Heart left ventricle (tissue), 16 donors: ENCODE measurements around the gene FTO. TPM values are rescaled to one million over a fixed set of nuclear protein-coding genes. Genes with fewer than 3 reads are reported as not detected.

ENCODE experiments used
- ATAC-seq, 4 donors: fragments of 200-7000 bp; cut with Tn5 transposase; one replicate each; pipeline ENCODE4 v1.9.1; 2020 to 2022; ENCODE audit warnings: moderate library complexity in 4 of 4, mild to moderate bottlenecking in 3 of 4, moderate number of reproducible peaks in 1 of 4
- DNase-seq, 5 donors: peaks; one replicate each; pipeline ENCODE4 v3.0.0-alpha.2; 2020
- H3K27ac ChIP-seq, 12 donors: fragments of 200-600 bp; sonication (generic) in 4 of 12; one replicate each; pipeline versions ENCODE4 v1.5.0 to v1.8.0; 2016 to 2022; ENCODE audit warnings: mild to moderate bottlenecking in 2 of 12
- H3K27me3 ChIP-seq, 9 donors: fragments of 200-600 bp; sonication (generic) in 2 of 9; one replicate each; pipeline versions ENCODE4 v1.5.1 to v1.8.0; 2016 to 2022; ENCODE audit warnings: mild to moderate bottlenecking in 3 of 9
- H3K36me3 ChIP-seq, 9 donors: fragments of 200-600 bp; sonication (generic) in 2 of 9; one replicate each; pipeline versions ENCODE4 v1.5.0 to v1.8.0; 2018 to 2022; ENCODE audit warnings: mild to moderate bottlenecking in 2 of 9
- H3K4me1 ChIP-seq, 12 donors: fragments of 200-600 bp; sonication (generic) in 4 of 12; one replicate each; pipeline versions ENCODE4 v1.5.0 to v1.8.0; 2016 to 2022; ENCODE audit warnings: mild to moderate bottlenecking in 3 of 12
- H3K4me3 ChIP-seq, 12 donors: fragments of 200-600 bp; sonication (generic) in 4 of 12; one replicate each; pipeline versions ENCODE4 v1.5.0 to v1.8.0; 2017 to 2022; ENCODE audit warnings: mild to moderate bottlenecking in 9 of 12, moderate library complexity in 4 of 12
- H3K9me3 ChIP-seq, 12 donors: fragments of 200-600 bp; sonication (generic) in 4 of 12; one replicate each; pipeline versions ENCODE4 v1.5.0 to v1.8.0; 2016 to 2022; ENCODE audit warnings: mild to moderate bottlenecking in 1 of 12
- POLR2A ChIP-seq, 2 donors: fragments of 450-650 bp; IDR thresholded peaks; one replicate each; pipeline ENCODE4 v1.6.1; 2017; ENCODE audit warnings: antibody characterized with exemption in 2 of 2, mild to moderate bottlenecking in 2 of 2, moderate library complexity in 2 of 2
- WGBS, 4 donors: extraction: QIAGEN DNeasy Blood & Tissue Kit in 2 of 4; methylation state at CpG; one replicate each; pipeline versions ENCODE4 v1.1.5 to v1.1.7; 2013 to 2018; 5-methylcytosine and 5-hydroxymethylcytosine counted together
- intact Hi-C, 10 donors: fragments of 100-400 bp; cut with DNase I; formaldehyde crosslinking; loops; one replicate each; pipeline versions ENCODE4 v1.11.1 to v1.14.2; 2022
- polyA plus RNA-seq, 2 donors: library from polyadenylated mRNA; stranded (reverse); fragments of 200-250 nt; gene quantifications; one replicate each; pipeline ENCODE4 v1.2.3, GENCODE V29; 2013
- total RNA-seq, 9 donors: library from RNA; depleted of rRNA in 2 of 9; stranded (reverse); fragments of >200 nt in 2 of 9; fragmentation: NEBNext Ultra II Directional in 3 of 9; extraction: Animal tissue kit (Norgen Biotek cat#: 25700) in 3 of 9; gene quantifications; one replicate each; pipeline versions ENCODE4 v1.1.0 to v1.2.4, GENCODE V29; 2016 to 2023
- TF ChIP-seq, protein P1 (sequence below), 12 donors: fragments of 200-600 bp; sonication (generic) in 4 of 12; IDR thresholded peaks; one replicate each; pipeline versions ENCODE4 v1.5.0 to v1.8.0; 2018 to 2022; ENCODE audit warnings: antibody characterized with exemption in 12 of 12, mild to moderate bottlenecking in 5 of 12
- donor health status: ischemic (EF 13 %, LVEDD 7.1; RV severe dilation, severe dysfunction).
- donor health status: healthy with polysubstance abuse.
- donor health status: DM: no; HTN: yes; CAD: no.
- donor health status: DM: no; HTN: no; CAD: no.
- donor health status: ischemic (EF 25% LVEDD 6.9; RV normal size, moderate dysfunction).
- donor health status: ischemic (EF 25% LVEDD 5.7; RV mildly dilated, moderate dysfunction).
- donor health status: healthy.
- donor health status: DM: yes; HTN: yes; CAD: no.
- donor health status: ischemic (EF 35%, LVEDD 5.7; RV mildly dilated, moderate dysfunction).
- donor health status: nonischemic (EF 11% LVEDD 7.7; RV severe dilation, severe dysfunction).
- donor health status: DM: yes; HTN: yes; CAD: no.
- donor health status: PGD.
- donor health status: ischemic (EF 29% LVEDD 5.4; RV normal size, mild dysfunction).
- donor health status: nonischemic (EF 23%, LVEDD 6.1; RV moderate dilation, normal function).

FTO gene
- total and polyA plus RNA-seq, 11 donors = 11.8 to 105 (median 86.8) TPM

DNA sequence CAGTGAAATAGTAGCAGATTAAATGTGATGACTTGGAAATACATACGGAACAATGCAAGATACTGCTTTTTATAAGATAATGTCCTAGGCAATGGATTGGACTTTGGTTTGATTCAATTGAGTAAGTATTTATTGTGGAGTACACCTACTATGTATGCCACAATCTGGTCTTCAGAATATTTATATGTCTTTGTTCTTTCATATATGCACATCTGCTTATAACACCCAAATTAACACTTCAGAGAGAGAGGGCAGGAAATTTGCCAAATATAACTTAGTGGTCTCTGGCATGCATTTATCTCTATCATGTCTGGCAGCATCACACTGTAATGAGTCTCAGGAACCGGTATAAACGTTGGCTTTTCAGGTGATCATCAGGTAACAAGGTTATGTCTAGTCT, 17.2 kb upstream of the FTO start:
- intact Hi-C loops = no loop called here
- no peak for TF ChIP-seq POLR2A (IDR thresholded peaks at IDR 0.05)
- peaks cover 0 to 33% (median 2%) of the 10 kb centered on the region in 9 donors for H3K36me3 ChIP-seq
- H3K4me3 ChIP-seq = no peak overlapping the region
- no peaks in the 10 kb centered on the region for H3K9me3 ChIP-seq
- H3K27ac ChIP-seq = no peak overlapping the region
- DNase-seq (no peak), ATAC-seq (no peak)
- 63 to 74% (median 68%) methylated on average over 3 of the region's 3 CpGs for WGBS, 4 donors
- no peaks in the 10 kb centered on the region for H3K27me3 ChIP-seq
- H3K4me1 ChIP-seq = no peaks in the 10 kb centered on the region

DNA sequence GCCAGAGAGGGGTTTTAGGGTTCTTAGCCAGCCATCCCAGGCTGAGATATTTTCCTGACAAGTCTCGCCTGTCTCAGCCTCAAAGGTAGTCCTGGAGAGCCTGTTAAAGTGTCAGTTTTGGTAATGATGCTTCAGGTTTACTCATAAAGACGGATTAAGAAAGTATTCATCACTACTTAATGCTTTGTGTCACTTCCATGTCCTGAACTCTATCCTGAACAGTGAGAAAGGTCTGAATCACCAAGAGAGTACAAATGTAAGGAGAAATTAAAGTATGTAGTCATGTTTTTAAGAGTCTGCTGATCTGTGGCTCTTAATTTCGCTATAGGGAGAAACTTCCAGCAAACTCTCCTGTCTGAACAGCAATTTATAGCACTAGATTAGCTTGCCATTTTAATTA, 14.3 kb upstream of the FTO start:
- ATAC-seq (no peak), DNase-seq (no peak)
- no peak overlapping the region for H3K4me3 ChIP-seq
- WGBS, 4 donors = 93 to 96% (median 95%) methylated on average over 3 of the region's 3 CpGs
- H3K9me3 ChIP-seq = no peaks in the 10 kb centered on the region
- H3K36me3 ChIP-seq = peaks cover 0 to 32% (median 2%) of the 10 kb centered on the region in 9 donors
- TF ChIP-seq, protein P1, sequence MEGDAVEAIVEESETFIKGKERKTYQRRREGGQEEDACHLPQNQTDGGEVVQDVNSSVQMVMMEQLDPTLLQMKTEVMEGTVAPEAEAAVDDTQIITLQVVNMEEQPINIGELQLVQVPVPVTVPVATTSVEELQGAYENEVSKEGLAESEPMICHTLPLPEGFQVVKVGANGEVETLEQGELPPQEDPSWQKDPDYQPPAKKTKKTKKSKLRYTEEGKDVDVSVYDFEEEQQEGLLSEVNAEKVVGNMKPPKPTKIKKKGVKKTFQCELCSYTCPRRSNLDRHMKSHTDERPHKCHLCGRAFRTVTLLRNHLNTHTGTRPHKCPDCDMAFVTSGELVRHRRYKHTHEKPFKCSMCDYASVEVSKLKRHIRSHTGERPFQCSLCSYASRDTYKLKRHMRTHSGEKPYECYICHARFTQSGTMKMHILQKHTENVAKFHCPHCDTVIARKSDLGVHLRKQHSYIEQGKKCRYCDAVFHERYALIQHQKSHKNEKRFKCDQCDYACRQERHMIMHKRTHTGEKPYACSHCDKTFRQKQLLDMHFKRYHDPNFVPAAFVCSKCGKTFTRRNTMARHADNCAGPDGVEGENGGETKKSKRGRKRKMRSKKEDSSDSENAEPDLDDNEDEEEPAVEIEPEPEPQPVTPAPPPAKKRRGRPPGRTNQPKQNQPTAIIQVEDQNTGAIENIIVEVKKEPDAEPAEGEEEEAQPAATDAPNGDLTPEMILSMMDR (IDR thresholded peaks at IDR 0.05) = no peak
- TF ChIP-seq POLR2A (IDR thresholded peaks at IDR 0.05) = no peak
- intact Hi-C loops = no loop called here
- H3K27ac ChIP-seq = no peak overlapping the region
- no peaks in the 10 kb centered on the region for H3K27me3 ChIP-seq
- no peaks in the 10 kb centered on the region for H3K4me1 ChIP-seq

DNA sequence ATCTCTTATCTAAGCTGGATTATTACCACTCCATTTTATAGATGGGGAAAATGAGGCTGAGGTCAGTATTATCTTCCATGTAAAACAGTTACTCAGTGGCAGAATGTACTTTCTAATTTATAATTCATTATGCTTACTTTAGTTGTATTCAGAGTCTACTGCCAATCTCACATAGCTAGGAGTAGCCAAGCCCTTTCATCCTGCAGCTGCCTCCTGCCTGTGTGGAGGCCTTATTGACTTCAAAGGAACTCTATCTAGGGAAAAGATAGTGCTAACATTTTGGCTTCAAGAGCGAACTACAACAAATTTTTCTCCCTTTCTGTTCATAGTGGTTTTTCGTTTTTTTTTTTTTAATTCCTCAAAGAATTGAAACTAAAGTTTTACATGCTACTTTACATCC, 13.2 kb upstream of the FTO start:
- H3K4me1 ChIP-seq = no peaks in the 10 kb centered on the region
- no peaks in the 10 kb centered on the region for H3K9me3 ChIP-seq
- DNase-seq (no peak), ATAC-seq (no peak)
- no peak for TF ChIP-seq POLR2A (IDR thresholded peaks at IDR 0.05)
- TF ChIP-seq, protein P1 (IDR thresholded peaks at IDR 0.05) = no peak
- WGBS, 4 donors = 90 to 92% (median 91%) methylated on average over 2 of the region's 2 CpGs
- peaks cover 0 to 32% (median 4%) of the 10 kb centered on the region in 9 donors for H3K36me3 ChIP-seq
- no peak overlapping the region for H3K27ac ChIP-seq
- no peak overlapping the region for H3K4me3 ChIP-seq
- H3K27me3 ChIP-seq = no peaks in the 10 kb centered on the region
- intact Hi-C loops = no loop called here

DNA sequence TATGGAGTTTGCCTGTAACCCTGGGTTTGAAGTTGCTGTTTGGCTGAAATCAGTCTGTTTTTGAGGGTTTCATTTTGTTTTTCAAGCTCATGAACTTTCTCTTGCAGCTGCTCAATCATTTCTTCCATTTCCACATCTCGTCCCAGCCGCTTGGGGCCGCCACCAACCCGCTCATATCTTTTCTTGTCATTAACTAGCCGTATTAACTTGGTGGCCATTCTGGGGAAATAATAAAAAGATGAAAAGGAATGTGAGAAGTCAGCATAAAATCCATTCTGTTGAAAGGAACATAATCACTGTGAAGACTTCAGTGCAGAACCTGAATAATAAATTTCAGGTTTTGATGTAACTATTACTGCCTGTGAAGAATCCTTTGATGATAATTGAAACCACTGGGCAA, 11.8 kb upstream of the FTO start:
- Histone ChIP-seq H3K36me3 (peaks cover 0 to 30% (median 6%) of the 10 kb centered on the region in 9 donors), H3K27me3 (no peaks in the 10 kb centered on the region), H3K9me3 (no peaks in the 10 kb centered on the region), H3K27ac (no peak overlapping the region), H3K4me3 (no peak overlapping the region), H3K4me1 (no peaks in the 10 kb centered on the region)
- no peak for DNase-seq
- WGBS, 4 donors = 87 to 97% (median 89%) methylated on average over 5 of the region's 5 CpGs
- no peak for ATAC-seq
- TF ChIP-seq, protein P1 (IDR thresholded peaks at IDR 0.05) = peak in 2 of 12 donors; percentile 7
- no peak for TF ChIP-seq POLR2A (IDR thresholded peaks at IDR 0.05)
- intact Hi-C loops = no loop called here

DNA sequence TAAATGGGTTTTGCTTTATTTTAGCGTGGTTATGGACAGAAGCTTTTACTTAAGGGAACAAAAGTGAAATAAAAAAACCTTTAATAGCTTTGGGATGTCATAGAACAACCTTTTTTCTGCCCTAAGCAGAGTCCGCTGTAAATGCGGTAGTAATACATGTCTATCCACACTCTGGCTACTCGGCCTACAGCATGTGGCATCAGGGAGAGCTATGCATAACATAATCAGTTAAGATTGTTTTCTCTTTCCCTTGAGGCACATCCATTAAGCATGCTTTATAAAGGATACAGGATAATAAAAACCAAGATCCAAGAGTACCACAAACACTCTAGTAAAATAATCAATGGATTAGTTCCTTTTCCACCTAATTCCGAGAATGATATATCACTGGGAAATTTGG, 10.6 kb upstream of the FTO start:
- Histone ChIP-seq H3K4me1 (no peaks in the 10 kb centered on the region), H3K4me3 (no peak overlapping the region), H3K9me3 (no peaks in the 10 kb centered on the region), H3K27me3 (no peaks in the 10 kb centered on the region), H3K36me3 (peaks cover 0 to 26% (median 6%) of the 10 kb centered on the region in 9 donors), H3K27ac (no peak overlapping the region)
- ATAC-seq = no peak
- TF ChIP-seq, protein P1 (IDR thresholded peaks at IDR 0.05) = no peak
- TF ChIP-seq POLR2A (IDR thresholded peaks at IDR 0.05) = no peak
- WGBS, 4 donors = 93 to 97% (median 96%) methylated on average over 5 of the region's 5 CpGs
- DNase-seq = no peak
- intact Hi-C loops = no loop called here
